HG02610 (cell line): Measurements from ENCODE around the gene VPS37B.
"Not testable (repeated sequence)": the region's sequence is repeated elsewhere in the genome, so short reads cannot be mapped to it uniquely, and the experiment has no call there.

ENCODE experiments used
- ATAC-seq: cut with Tn5 transposase; IDR thresholded peaks from one replicate; pipeline ENCODE4 v1.9.1; 2021; ENCODE audit warnings: mild to moderate bottlenecking, moderate library complexity; ENCODE audit not compliant: unreplicated experiment

The VPS37B gene, protein sequence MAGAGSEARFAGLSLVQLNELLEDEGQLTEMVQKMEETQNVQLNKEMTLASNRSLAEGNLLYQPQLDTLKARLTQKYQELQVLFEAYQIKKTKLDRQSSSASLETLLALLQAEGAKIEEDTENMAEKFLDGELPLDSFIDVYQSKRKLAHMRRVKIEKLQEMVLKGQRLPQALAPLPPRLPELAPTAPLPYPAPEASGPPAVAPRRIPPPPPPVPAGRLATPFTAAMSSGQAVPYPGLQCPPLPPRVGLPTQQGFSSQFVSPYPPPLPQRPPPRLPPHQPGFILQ

DNA sequence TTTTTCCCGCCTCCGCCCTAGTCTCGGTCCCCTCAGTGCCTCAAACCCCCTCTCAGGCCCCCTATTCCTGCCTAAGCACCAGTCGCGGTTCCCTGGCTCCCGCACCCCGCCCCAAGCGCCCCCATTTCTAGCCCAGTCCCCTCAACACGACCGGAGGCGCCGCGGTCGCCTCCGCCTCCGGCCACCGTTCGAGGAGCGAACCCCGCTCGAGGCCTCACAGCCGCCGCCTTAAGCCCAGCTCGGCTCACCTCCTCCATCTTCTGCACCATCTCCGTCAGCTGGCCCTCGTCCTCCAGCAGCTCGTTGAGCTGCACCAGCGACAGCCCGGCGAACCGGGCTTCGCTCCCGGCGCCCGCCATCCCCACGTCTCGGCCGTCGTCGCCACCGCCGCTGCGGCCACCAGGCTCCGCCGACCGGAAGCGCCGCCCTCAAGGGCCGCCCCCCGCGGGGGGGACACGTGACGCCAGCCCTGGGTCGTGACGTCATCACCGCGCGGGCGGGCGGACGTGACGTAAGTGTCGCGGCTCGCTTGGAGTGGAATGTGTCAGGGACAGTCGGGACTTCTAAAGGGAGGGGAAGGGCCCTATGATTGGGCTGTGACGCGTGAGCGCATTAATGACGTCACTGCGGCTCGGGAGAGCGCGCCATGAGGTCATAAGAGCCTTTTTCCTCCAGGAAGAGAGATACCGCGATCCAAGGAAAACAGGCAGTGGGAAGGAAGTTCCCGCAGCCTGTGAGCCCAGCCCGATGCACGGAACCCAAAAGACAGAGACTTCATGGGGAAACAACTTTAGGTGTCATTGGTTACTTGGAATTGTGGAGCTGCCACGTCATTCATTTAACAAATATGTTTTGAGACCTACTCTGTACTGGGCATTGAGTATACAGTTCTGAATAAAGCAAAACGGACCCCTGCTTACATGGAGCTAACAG is at the start of gene VPS37B:
Gene VPS37B, minus strand, starts transcription at position 421 of the 933 bp plus-strand sequence. Its CDS starts 62 bp downstream, at position 359.
- ATAC-seq: peak; percentile 45

DNA sequence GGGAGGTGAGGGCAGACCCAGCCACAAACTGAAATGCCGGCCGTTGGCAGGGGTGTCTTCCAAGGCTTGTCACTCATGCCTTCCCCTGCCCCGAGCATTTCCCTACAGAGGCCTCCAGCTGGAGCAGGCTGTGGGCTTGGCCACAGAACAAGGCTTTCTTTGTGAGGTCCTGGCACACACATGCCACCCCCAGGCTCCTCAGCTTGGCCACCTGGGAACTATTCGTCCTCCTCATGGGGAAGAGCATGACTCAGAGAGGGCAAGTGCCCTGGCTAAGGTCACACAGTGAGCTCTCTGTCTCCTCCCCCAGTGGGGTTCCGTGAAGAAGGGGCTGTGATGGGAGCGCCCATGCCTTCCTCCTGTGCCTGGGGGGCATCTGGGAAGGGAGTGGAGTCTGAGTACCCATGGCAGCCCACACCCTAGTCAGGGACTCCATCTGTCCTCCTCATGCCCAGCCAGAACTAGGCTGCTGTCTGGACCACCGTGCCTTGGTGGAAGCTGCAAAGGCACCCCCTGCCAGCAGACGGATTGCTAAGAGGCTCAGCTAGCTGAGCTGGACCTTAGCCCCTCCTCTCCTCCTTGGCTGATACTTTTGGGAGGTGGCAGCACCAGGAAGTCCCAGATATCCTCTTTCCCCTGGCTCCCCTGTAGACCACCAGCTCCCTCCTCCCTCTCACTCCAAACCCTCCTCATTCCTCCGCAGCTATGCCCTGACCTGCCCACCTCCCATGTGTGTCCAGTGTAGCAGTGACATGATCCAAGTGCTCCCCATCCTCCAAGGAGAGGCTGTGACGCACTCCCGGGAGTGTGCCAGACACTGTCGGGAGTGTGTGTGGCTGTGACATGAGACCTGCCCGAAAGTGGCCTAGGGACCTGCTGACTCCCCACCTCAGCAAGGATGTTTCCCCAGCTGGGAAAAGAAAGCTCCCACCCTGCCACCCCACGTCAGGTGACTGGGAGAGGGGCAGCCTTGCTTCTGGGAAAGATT is 49.0 kb upstream of the VPS37B start:
- ATAC-seq: no peak

GRCh38 chr12:122943196-122943595 is 47.3 kb upstream of the VPS37B start:
- ATAC-seq: no peak

DNA sequence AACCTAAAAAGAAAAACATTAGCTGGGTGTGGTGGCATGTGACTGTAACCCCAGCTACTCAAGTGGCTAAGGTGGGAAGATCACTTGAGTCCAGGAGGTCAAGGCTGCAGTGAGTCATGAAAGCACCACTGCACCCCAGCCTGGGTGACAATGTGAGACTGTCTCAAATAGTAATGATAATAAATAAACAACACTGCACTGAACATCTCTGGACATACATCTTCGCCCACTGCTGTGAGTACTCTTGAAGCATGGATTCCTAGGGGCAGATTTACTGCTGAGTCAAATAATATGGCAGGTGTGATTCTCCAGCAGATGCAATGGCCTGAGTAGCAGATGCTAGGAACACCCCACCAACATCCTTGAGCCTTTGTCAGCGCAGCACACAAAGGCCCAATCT is 46.7 kb upstream of the VPS37B start:
- no peak for ATAC-seq

DNA sequence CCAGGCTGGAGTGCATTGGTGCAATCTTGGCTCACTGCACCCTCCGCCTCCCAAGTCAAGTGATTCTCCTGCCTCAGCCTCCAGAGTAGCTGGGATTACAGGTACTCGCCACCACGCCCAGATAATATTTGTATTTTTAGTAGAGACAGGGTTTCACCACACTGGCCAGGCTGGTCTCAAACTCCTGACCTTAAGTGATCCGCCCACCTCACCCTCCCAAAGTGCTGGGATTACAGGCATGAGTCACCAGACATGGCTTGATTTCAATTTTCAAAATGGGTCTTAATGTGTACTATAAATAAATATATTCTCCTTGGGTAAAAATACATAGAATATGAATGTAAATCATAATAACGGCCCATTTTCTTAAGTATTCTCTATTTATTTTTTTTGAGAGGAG is 45.4 kb upstream of the VPS37B start:
- not testable (repeated sequence) for ATAC-seq

DNA sequence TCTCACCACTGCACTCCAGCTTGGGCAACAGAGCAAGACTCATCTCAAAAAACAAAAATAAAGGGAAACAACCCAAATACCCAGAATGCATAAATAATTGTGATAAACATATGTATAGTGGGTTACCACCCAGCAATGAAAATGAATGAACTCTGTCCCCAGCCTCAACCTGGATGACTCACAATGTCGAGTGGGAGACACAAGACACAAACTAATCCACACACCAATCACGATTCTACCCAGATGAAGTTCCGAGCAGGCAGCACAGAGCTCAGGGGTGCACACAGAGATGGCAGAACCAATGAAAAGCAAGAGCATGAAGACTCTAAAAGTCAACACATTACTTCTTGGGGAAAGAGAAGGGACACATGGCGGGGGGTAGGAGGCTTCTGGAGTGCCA is 43.2 kb upstream of the VPS37B start:
- ATAC-seq: no peak

DNA sequence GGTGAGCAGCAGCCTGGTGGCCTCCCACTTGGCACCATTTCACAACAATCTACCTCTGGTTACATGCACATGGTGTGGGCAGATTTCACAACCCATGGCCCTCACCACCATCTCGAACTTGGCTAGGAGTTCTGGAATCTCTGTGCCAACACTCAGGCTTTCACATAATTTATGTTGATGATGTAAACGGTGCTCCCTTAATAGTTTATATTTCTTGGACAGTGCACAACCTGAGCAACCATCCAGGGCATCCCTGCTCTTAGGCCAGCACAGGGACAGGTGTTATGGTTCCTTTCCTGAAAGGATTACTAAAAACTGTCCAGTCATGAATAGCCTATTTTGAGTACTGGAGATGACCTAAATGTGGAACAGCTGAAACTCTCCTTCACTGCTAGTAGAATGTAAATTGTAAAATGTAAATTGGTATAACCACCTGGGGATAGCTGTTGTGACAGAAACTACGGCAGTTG is 41.7 kb upstream of the VPS37B start:
- peak; percentile 45 for ATAC-seq

- no peak for ATAC-seq
Observed at GRCh38 chr12:122935318-122935717, 39.4 kb upstream of the VPS37B start.

GRCh38 chr12:122934722-122935121 is 38.8 kb upstream of the VPS37B start:
- ATAC-seq: no peak

DNA sequence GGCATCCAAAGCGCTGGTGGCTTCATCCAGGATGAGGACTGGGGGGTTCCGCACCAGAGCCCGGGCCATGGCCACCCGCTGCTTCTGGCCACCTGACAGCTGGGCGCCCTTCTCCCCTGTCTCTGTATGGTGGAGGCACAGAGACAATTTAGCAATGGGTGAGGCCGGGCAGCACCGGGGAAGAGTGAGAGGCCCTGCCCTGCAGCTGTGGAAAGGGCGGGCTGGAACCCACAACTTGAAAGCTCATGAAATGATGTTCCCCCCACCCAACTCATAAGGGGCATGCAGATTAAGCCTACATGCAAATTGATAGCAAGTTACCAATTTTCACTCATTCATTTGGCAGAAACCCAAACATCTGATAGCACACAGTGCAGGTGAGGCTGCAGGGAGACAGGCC is 36.3 kb upstream of the VPS37B start:
- ATAC-seq: no peak

DNA sequence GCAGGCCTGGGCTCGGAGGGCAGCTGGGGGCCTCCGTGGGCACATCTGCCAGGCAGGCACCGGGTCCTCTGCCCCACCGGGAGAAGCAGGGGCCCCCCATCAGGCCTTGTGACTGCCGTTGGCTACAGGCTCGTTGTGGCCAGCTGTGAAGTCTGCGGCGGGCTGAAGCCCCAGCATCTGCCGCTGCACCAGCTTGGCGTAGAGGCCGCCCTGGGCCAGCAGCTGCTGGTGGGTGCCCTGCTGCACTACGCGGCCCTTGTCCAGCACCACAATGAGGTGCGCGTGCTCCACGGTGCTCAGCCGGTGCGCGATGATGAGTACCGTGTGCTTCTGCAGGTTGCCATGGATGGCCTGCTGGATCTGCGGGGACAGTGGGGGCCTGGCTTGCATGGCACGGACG is 33.9 kb upstream of the VPS37B start:
- no peak for ATAC-seq

DNA sequence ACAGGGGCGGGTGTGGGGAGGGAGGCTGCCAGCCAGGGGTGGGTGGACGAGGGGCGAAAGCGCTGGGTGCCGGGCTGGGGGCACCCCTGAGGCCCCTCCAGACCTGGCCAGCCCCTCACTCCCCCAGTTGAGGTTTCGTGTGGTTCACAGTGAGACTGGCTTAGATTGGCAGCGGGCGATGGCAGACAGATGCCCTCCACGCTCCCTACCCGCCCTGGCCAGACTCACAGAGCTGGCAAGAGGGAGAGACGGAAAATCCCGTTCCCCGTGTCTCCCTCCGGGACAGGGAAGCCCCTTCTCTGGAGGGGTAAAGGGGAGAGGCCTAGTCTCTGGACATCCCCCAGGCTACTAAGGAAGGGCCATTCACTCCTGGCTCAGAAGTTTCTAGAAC is 33.2 kb upstream of the VPS37B start:
- ATAC-seq: no peak

DNA sequence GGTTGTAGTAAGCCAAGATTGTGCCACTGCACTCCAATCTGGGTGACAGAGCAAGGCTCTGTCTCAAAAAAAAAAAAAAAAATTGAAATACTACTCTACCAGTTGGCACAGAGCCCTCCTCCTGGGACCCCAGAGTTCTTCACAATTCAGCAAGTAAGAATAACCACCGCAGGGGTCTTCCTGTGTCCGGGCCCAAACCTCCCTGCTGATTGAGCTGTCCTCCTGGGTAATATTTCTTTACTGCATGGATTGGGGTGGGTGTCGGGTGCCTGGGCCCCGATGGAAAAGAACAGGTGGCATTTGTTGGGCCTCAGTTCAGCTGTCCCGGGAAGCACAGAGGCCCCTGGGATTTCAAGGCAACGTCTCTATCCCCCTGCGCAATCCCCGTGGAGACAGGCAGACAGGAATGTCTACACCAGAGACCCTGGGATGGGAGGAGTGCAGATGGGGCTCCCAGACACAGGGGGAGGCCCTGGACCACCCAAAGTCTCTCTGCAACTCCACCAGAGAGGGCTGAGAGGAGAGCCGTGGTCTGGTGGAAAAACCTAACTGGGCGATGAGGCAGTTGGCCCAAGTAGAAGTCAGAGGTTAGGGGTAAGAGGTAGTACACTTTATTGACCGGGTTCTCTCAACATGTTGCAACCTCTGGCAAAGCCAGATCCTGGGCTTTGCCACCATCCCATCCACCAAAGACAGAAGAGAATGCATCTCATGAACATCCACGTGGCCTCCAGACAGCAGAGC is 32.7 kb upstream of the VPS37B start:
- no peak for ATAC-seq

- no peak for ATAC-seq
Observed at GRCh38 chr12:122927756-122928403, 32.0 kb upstream of the VPS37B start.

DNA sequence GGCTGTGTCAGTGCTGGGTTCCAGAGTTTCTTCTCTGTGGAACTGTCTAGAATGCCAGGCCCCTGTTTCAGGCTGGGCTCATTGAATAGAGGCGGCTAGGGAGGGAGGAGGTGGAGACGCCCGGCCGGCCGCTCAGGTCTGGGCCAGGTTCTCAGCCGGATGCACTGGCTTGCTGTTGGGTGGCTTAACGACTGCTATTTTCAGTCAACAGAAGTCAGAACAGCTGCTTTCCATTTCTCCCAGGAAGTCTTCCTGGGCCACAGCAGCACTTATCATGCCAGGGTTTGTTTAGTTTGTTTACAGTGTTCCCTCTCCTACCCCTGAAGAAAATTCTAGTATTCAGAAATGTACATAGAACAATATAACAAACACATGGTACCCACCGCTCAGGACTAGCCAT is 26.0 kb upstream of the VPS37B start:
- ATAC-seq: no peak

DNA sequence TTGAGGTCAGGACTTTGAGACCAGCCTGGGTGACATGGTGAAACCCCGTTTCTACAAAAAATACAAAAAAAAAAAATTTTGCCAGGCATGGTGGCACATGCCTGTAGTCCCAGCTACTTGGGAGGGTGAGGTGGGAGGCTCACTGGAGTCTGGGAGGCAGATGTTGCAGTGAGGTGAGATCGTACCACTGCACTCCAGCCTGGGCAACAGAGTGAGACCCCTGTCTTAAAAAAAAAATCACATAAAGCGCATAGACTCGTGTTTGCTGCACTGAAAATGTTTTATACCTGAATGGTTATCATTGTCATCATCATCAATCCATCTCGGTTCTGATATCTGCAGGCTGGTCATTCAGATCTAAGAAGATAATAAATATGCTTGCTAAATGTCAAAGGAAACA is 24.8 kb upstream of the VPS37B start:
- no peak for ATAC-seq

- ATAC-seq: no peak
Observed at GRCh38 chr12:122918827-122919226, 22.9 kb upstream of the VPS37B start.

DNA sequence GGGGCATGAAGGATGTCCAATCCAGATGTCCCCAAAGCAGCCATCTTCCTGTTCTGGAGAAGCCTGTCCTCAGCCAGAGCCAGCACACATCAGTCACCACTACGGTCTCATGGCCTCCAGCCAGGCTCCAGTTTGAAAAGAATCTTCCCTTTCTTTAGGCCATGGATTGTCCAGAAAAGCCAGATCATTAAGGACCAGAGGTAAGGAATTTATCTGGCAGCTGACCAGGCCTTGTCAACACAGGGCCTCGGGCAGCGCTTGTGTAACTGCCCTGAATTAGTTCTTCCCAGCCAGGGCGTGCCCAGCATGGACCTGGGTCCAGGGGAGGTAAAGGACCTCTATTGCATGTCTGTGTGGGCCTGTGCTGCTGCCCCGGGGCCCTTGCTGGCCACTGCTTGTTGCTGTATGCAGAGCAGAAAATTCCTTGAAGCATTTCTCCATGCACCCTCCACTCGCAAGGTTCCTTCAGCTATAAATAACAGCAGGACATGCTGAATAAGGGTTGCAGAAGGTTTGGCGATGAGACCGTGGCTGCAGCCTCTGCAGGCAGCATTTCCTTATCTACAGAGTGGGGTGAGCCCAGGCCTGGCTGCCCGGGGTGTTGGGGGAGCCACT is 21.7 kb upstream of the VPS37B start:
- no peak for ATAC-seq
